ELR (cell line): ENCODE data around the gene TMEM126A.
"Not testable (repeated sequence)": the region's sequence is repeated elsewhere in the genome, so short reads cannot be mapped to it uniquely, and the experiment has no call there.

Experiments
- DNase-seq: peaks from one replicate; pipeline ENCODE4 v3.0.0-alpha.2; 2015; ENCODE audit warnings: low read depth

The TMEM126A gene

GRCh38 chr11:85658180-85658579 is 10.4 kb downstream of the TMEM126A start:
- no peak for DNase-seq

GRCh38 chr11:85661972-85662664 is 14.4 kb downstream of the TMEM126A start:
- DNase-seq = no peak

GRCh38 chr11:85663080-85663752 is 15.4 kb downstream of the TMEM126A start:
- peak; percentile 34 for DNase-seq

GRCh38 chr11:85663753-85664614 is 16.2 kb downstream of the TMEM126A start:
- peak; percentile 69 for DNase-seq

- peak; percentile 96 for DNase-seq
Measured at GRCh38 chr11:85664615-85665481, 17.1 kb downstream of the TMEM126A start, which contains the start of gene CREBZF. TSS of gene CREBZF (minus strand) at chr11:85665129. CDS start at chr11:85664875, 254 bp downstream.

- DNase-seq = no peak
Measured at GRCh38 chr11:85665733-85666132, 18.0 kb downstream of the TMEM126A start.

- no peak for DNase-seq
Measured at GRCh38 chr11:85666687-85667086, 18.9 kb downstream of the TMEM126A start.

- no peak for DNase-seq
Measured at GRCh38 chr11:85668157-85668556, 20.4 kb downstream of the TMEM126A start.

- not testable (repeated sequence) for DNase-seq
Measured at GRCh38 chr11:85670949-85671663, 23.3 kb downstream of the TMEM126A start.

- peak; percentile 47 for DNase-seq
Measured at GRCh38 chr11:85672105-85672902, 24.5 kb downstream of the TMEM126A start.

- no peak for DNase-seq
Measured at GRCh38 chr11:85673393-85673792, 25.6 kb downstream of the TMEM126A start.

- DNase-seq = no peak
Measured at GRCh38 chr11:85679576-85679975, 31.8 kb downstream of the TMEM126A start.

- no peak for DNase-seq
Measured at GRCh38 chr11:85680897-85681296, 33.1 kb downstream of the TMEM126A start.

- DNase-seq = peak; percentile 68
Measured at GRCh38 chr11:85682330-85683305, 34.9 kb downstream of the TMEM126A start.

GRCh38 chr11:85685125-85685819 is 37.5 kb downstream of the TMEM126A start:
- no peak for DNase-seq

GRCh38 chr11:85685820-85686459 is 38.2 kb downstream of the TMEM126A start, which contains the start of gene CCDC89:
TSS of gene CCDC89 (minus strand) at chr11:85686195. CDS start at chr11:85686130, 65 bp downstream.
- DNase-seq = no peak

GRCh38 chr11:85694385-85694980 is 46.7 kb downstream of the TMEM126A start:
- DNase-seq = peak; percentile 65
